ENCODE measurements around the gene MESD. TPM values are rescaled to one million over a fixed set of nuclear protein-coding genes. Genes with fewer than 3 reads are reported as not detected.

MESD gene
- total and polyA plus RNA-seq, 2 of the 4 experiments (the other 2 are of a cell fraction), result 10.0 to 14.0 TPM

- Histone ChIP-seq H3K79me1 (ENCODE audit: low read depth in 1 of 2, low read length in 2 of 2) (peaks cover 0 to 11% of the 10 kb centered on the region in 2 experiments; a peak in 1 of 4 replicates), H3K27ac (ENCODE audit: insufficient read depth, low read length) (peak overlapping the region; percentile 45; the same call in 1 of the 2 replicates), H2AK5ac (ENCODE audit: low read depth, low read length) (no peak overlapping the region), H3K9ac (ENCODE audit: low read depth, low read length) (no peak overlapping the region), H2AK9ac (replicated peaks; ENCODE audit: low read depth, low read length, poor library complexity) (no peak overlapping the region), H4K20me1 (ENCODE audit: insufficient read depth, low read length) (peaks cover 47% of the 10 kb centered on the region; the same call in 1 of the 2 replicates), H3K9me1 (ENCODE audit: insufficient read depth, low read length) (peaks cover 38% of the 10 kb centered on the region), H2BK20ac (ENCODE audit: low read depth, low read length) (no peak overlapping the region), H4K5ac (ENCODE audit: low read depth, low read length) (no peak overlapping the region; the same call in 1 of the 2 replicates), H3K18ac (ENCODE audit: low read depth, low read length) (no peak overlapping the region), H3K9me3 (ENCODE audit: control insufficient read depth, insufficient read depth, low read length) (no peaks in the 10 kb centered on the region), H4K8ac (ENCODE audit: low read depth in 2 of 2, low read length in 2 of 2) (no peak overlapping the region), H2BK5ac (ENCODE audit: low read depth, low read length, poor library complexity, severe bottlenecking) (peak overlapping the region; percentile 23), H3K4me3 (ENCODE audit: insufficient read depth, low read depth, low read length) (no peak overlapping the region), H3K23ac (ENCODE audit: low read depth, low read length) (no peak overlapping the region; the same call in 1 of the 2 replicates), H3K56ac (ENCODE audit: extremely low read depth, insufficient read depth, low read length) (no peak overlapping the region), H2BK120ac (ENCODE audit: low read depth, low read length) (no peak overlapping the region), H3K4me1 (ENCODE audit: control insufficient read depth, insufficient read depth, low read length) (peaks cover 26% of the 10 kb centered on the region), H4K91ac (ENCODE audit: insufficient read depth, low read depth, low read length) (no peak overlapping the region; the same call in 1 of the 2 replicates), H3K27me3 (ENCODE audit: control insufficient read depth, insufficient read depth, low read length) (no peaks in the 10 kb centered on the region), H2BK15ac (ENCODE audit: low read depth, low read length) (no peak overlapping the region), H3K14ac (replicated peaks; ENCODE audit: low read depth, low read length) (peak overlapping the region; percentile 10; the same call in 1 of the 2 replicates), H3K4me2 (ENCODE audit: low read depth, low read length) (no peak overlapping the region; the same call in 1 of the 2 replicates), H3K4ac (ENCODE audit: low read depth, low read length) (peak overlapping the region; percentile 7; the same call in 1 of the 2 replicates), H3K36me3 (ENCODE audit: control insufficient read depth, insufficient read depth, low read length) (peaks cover 77% of the 10 kb centered on the region), H2AFZ (replicated peaks; ENCODE audit: low read length, poor library complexity) (peak overlapping the region; percentile 46)
- ChIA-PET POLR2A (ENCODE audit: unreplicated experiment) (no interaction called here), CTCF (interaction anchor here (0.5 kb wide), 1 partner anchor 20 kb away, joined by 5 read pairs; no protein-coding TSS in a partner anchor)
- TF ChIP-seq MXI1 (IDR thresholded peaks at IDR 0.05; ENCODE audit: borderline replicate concordance, low read depth, low read length), result no peak
- no peak for TF ChIP-seq CEBPB (IDR thresholded peaks at IDR 0.05; ENCODE audit: low read depth, low read length)
- TF ChIP-seq ELK1 (IDR thresholded peaks at IDR 0.05; ENCODE audit: borderline replicate concordance, low read depth, low read length), result no peak
- no peak for TF ChIP-seq RFX5 (IDR thresholded peaks at IDR 0.05; ENCODE audit: low read depth, low read length)
- intact Hi-C loops (cut with micrococcal nuclease) (no loop called here), in situ Hi-C loops (cut with MboI; ENCODE audit: low sequenced_read_pairs) (no loop called here), dilution Hi-C loops (cut with HindIII; ENCODE audit: low sequenced_read_pairs, unreplicated experiment) (no loop called here)
- DNase-seq (no peak), ATAC-seq (ENCODE audit: low read depth) (no peak; the same call in 1 of the 2 replicates)
- 95% methylated on average over 10 of the region's 20 CpGs; no CpG with 5 or more reads in 1 of the 2 experiments for WGBS, 2 experiments (ENCODE audit: extremely low coverage in 2 of 2, insufficient read length in 1 of 2)
- BruUV-seq (replicated peaks), result no TSS peak
Measured at GRCh38 chr15:80931721-80932512, 57.7 kb downstream of the MESD start.

Data from IMR-90 (cell line).